ENCODE measurements around the gene NFIX. TPM values are rescaled to one million over a fixed set of nuclear protein-coding genes. Genes with fewer than 3 reads are reported as not detected.

NFIX gene
- total and polyA plus RNA-seq, 9 donors, result 30.3 to 256 (median 217) TPM

GRCh38 chr19:12991296-12991695, 4.0 kb upstream of the NFIX start:
- TF ChIP-seq EP300 (IDR thresholded peaks at IDR 0.05) (no peak), POLR2A (IDR thresholded peaks at IDR 0.05) (no peak), CTCF (IDR thresholded peaks at IDR 0.05) (no peak)
- no peak for DNase-seq
- Histone ChIP-seq H3K9me3 (no peaks in the 10 kb centered on the region), H3K36me3 (no peaks in the 10 kb centered on the region), H3K4me1 (ENCODE audit: insufficient read depth) (peaks cover 3% of the 10 kb centered on the region), H3K27me3 (no peaks in the 10 kb centered on the region), H3K4me3 (no peak overlapping the region), H3K27ac (no peak overlapping the region)
- 96 to 99% (median 97%) methylated on average over 5 of the region's 5 CpGs for whole genome bisulfite sequencing, 3 donors
- intact Hi-C loops (cut with DNase I), result no loop called here

- WGBS, 3 donors, result 95 to 98% (median 96%) methylated on average over 11 of the region's 11 CpGs
- H3K4me3 ChIP-seq, result no peak overlapping the region
- H3K4me1 ChIP-seq (ENCODE audit: insufficient read depth), result peaks cover 8% of the 10 kb centered on the region
- no peak overlapping the region for H3K27ac ChIP-seq
- H3K9me3 ChIP-seq, result no peaks in the 10 kb centered on the region
- TF ChIP-seq CTCF (IDR thresholded peaks at IDR 0.05) (no peak), POLR2A (IDR thresholded peaks at IDR 0.05) (no peak), EP300 (IDR thresholded peaks at IDR 0.05) (no peak)
- peak in 1 of 5 donors; percentile 21 for DNase-seq
- no peaks in the 10 kb centered on the region for H3K36me3 ChIP-seq
- intact Hi-C loops (cut with DNase I), result no loop called here
- no peaks in the 10 kb centered on the region for H3K27me3 ChIP-seq
Observed at GRCh38 chr19:12992729-12993128, 2.5 kb upstream of the NFIX start.

- intact Hi-C loops (cut with DNase I), result no loop called here
Observed at GRCh38 chr19:12993562-12993961, 1.7 kb upstream of the NFIX start.

GRCh38 chr19:12995596-12996405, 526 bp downstream of the NFIX start:
- peak overlapping the region; percentile 74 for H3K4me3 ChIP-seq
- H3K27ac ChIP-seq, result peak overlapping the region; percentile 78 to 92
- no peak for TF ChIP-seq POLR2A (IDR thresholded peaks at IDR 0.05)
- TF ChIP-seq EP300 (IDR thresholded peaks at IDR 0.05), result no peak
- TF ChIP-seq CTCF (IDR thresholded peaks at IDR 0.05), result no peak
- peak in 4 of 5 donors; percentile 56 to 75 (median 65) for DNase-seq
- peaks cover 11% of the 10 kb centered on the region for H3K4me1 ChIP-seq (ENCODE audit: insufficient read depth)
- H3K36me3 ChIP-seq, result no peaks in the 10 kb centered on the region
- no peaks in the 10 kb centered on the region for H3K9me3 ChIP-seq
- H3K27me3 ChIP-seq, result no peaks in the 10 kb centered on the region
- WGBS, 3 donors, result 0 to 1% (median 0%) methylated on average over 10 to 123 of the region's 129 CpGs
- intact Hi-C loops (cut with DNase I), result loop anchor here in 1 of 4 donors (5.0 kb wide), 1 partner anchor 956 kb away; the partner anchor contains the start of gene DCAF15

More at GRCh38 chr19:12993562-12993961, 1.7 kb upstream of the NFIX start:
- Histone ChIP-seq H3K27ac (no peak overlapping the region), H3K36me3 (no peaks in the 10 kb centered on the region), H3K9me3 (no peaks in the 10 kb centered on the region), H3K4me3 (no peak overlapping the region), H3K4me1 (ENCODE audit: insufficient read depth) (peaks cover 9% of the 10 kb centered on the region), H3K27me3 (no peaks in the 10 kb centered on the region)
- no peak for TF ChIP-seq POLR2A (IDR thresholded peaks at IDR 0.05)
- no peak for TF ChIP-seq CTCF (IDR thresholded peaks at IDR 0.05)
- TF ChIP-seq EP300 (IDR thresholded peaks at IDR 0.05), result no peak
- WGBS, 3 donors, result 89 to 91% (median 90%) methylated on average over 7 of the region's 7 CpGs
- DNase-seq, result peak in 1 of 5 donors; percentile 20

All from ovary (tissue), 9 donors.